Prostate gland (tissue), 2 donors: ENCODE data around the gene FSTL5. TPM values are rescaled to one million over a fixed set of nuclear protein-coding genes. Genes with fewer than 3 reads are reported as not detected.

Experiments
- DNase-seq: peaks from one replicate; pipeline ENCODE4 v3.0.0-alpha.2; 2019; ENCODE audit warnings: low spot score
- H3K27ac ChIP-seq, 2 donors: fragments of 200-600 bp; sonication (generic); 2 replicates each; pipeline ENCODE4 v1.5.1; 2017 to 2019
- H3K27me3 ChIP-seq: fragments of 200-600 bp; sonication (generic); replicated peaks from 2 replicates; pipeline ENCODE4 v1.5.1; 2019; ENCODE audit not compliant: insufficient read depth
- H3K36me3 ChIP-seq, 2 donors: fragments of 200-600 bp; sonication (generic); 1 replicate in 1 of 2; 2 replicates in 1 of 2; pipeline versions ENCODE4 v1.5.1 to v1.8.1; 2017 to 2019
- H3K4me1 ChIP-seq: fragments of 200-600 bp; sonication (generic); replicated peaks from 2 replicates; pipeline ENCODE4 v1.5.1; 2019
- H3K4me3 ChIP-seq, 2 donors: fragments of 200-600 bp; sonication (generic); 2 replicates each; pipeline ENCODE4 v1.5.1; 2017 to 2019
- H3K9me3 ChIP-seq: fragments of 200-600 bp; sonication (generic); 2 replicates; pipeline ENCODE4 v1.5.1; 2017
- CTCF ChIP-seq, 4 experiments: fragments of 200-600 bp in 2 of 4; fragments of 450-650 bp in 2 of 4; sonication (generic) in 2 of 4; IDR thresholded peaks; 1 replicate in 3 of 4; 2 replicates in 1 of 4; pipeline ENCODE4 v1.5.1; 2016 to 2019; ENCODE audit warnings: antibody characterized with exemption in 4 of 4, mild to moderate bottlenecking in 2 of 4, moderate library complexity in 2 of 4
- POLR2A ChIP-seq: fragments of 450-650 bp; IDR thresholded peaks from one replicate; pipeline ENCODE4 v1.6.1; 2016; ENCODE audit warnings: antibody characterized with exemption, mild to moderate bottlenecking
- POLR2AphosphoS5 ChIP-seq: sonication (generic); formaldehyde crosslinking; IDR thresholded peaks from one replicate; pipeline ENCODE4 v1.6.1; 2017; ENCODE audit warnings: antibody characterized with exemption
- WGBS: methylation state at CpG from one replicate; pipeline ENCODE4 v1.1.5; 2018; 5-methylcytosine and 5-hydroxymethylcytosine counted together
- intact Hi-C: fragments of 100-400 bp; cut with DNase I; formaldehyde crosslinking; loops from one replicate; pipeline ENCODE4 v1.14.2; 2022
- total RNA-seq, 2 donors: library from RNA; depleted of rRNA; stranded (reverse); fragments of >200 nt; gene quantifications; one replicate each; pipeline ENCODE4 v1.1.0, GENCODE V29; 2016

The FSTL5 gene
- total RNA-seq, 2 donors from 2014 or later, result 0.45 TPM; not detected in 1

GRCh38 chr4:161813889-161814288 lies 349.9 kb downstream of the FSTL5 start:
- no peak for TF ChIP-seq POLR2A
- TF ChIP-seq POLR2AphosphoS5, result no peak
- TF ChIP-seq CTCF (IDR thresholded peaks at IDR 0.05), result no peak
- Histone ChIP-seq H3K9me3 (no peaks in the 10 kb centered on the region), H3K4me3 (no peak overlapping the region), H3K36me3 (no peaks in the 10 kb centered on the region), H3K4me1 (no peaks in the 10 kb centered on the region), H3K27ac (no peak overlapping the region), H3K27me3 (no peaks in the 10 kb centered on the region)
- intact Hi-C loops, result no loop called here
- DNase-seq, result no peak

- no peaks in the 10 kb centered on the region for H3K9me3 ChIP-seq
- no peaks in the 10 kb centered on the region for H3K4me1 ChIP-seq
- TF ChIP-seq CTCF (IDR thresholded peaks at IDR 0.05) (no peak), POLR2A (no peak), POLR2AphosphoS5 (no peak)
- intact Hi-C loops, result no loop called here
- H3K4me3 ChIP-seq, result no peak overlapping the region
- H3K27me3 ChIP-seq, result no peaks in the 10 kb centered on the region
- no peaks in the 10 kb centered on the region for H3K36me3 ChIP-seq
- WGBS, result 65% methylated on average over 5 of the region's 5 CpGs
- no peak overlapping the region for H3K27ac ChIP-seq
- DNase-seq, result no peak
These were observed 350.4 kb downstream of the FSTL5 start for GRCh38 chr4:161813389-161813788.

- Histone ChIP-seq H3K36me3 (no peaks in the 10 kb centered on the region), H3K4me3 (no peak overlapping the region), H3K27me3 (no peaks in the 10 kb centered on the region), H3K9me3 (no peaks in the 10 kb centered on the region), H3K27ac (no peak overlapping the region), H3K4me1 (no peaks in the 10 kb centered on the region)
- intact Hi-C loops, result no loop called here
- WGBS, result 82% methylated on average over 2 of the region's 2 CpGs
- no peak for TF ChIP-seq CTCF (IDR thresholded peaks at IDR 0.05)
- TF ChIP-seq POLR2A, result no peak
- TF ChIP-seq POLR2AphosphoS5, result no peak
- DNase-seq, result no peak
These were observed 360.6 kb downstream of the FSTL5 start for GRCh38 chr4:161803171-161803570.

GRCh38 chr4:161799710-161800109 lies 364.1 kb downstream of the FSTL5 start:
- TF ChIP-seq POLR2A (no peak), POLR2AphosphoS5 (no peak)
- Histone ChIP-seq H3K4me3 (no peak overlapping the region), H3K27me3 (no peaks in the 10 kb centered on the region), H3K27ac (no peak overlapping the region), H3K36me3 (no peaks in the 10 kb centered on the region), H3K9me3 (no peaks in the 10 kb centered on the region), H3K4me1 (no peaks in the 10 kb centered on the region)
- no peak for DNase-seq
- WGBS, result 38% methylated on average over 3 of the region's 3 CpGs
- intact Hi-C loops, result no loop called here

GRCh38 chr4:161792991-161793390 lies 370.8 kb downstream of the FSTL5 start:
- Histone ChIP-seq H3K4me3 (no peak overlapping the region), H3K27ac (no peak overlapping the region), H3K4me1 (no peaks in the 10 kb centered on the region), H3K27me3 (no peaks in the 10 kb centered on the region), H3K36me3 (no peaks in the 10 kb centered on the region), H3K9me3 (no peaks in the 10 kb centered on the region)
- intact Hi-C loops, result no loop called here
- 73% methylated on average over 4 of the region's 4 CpGs for WGBS
- TF ChIP-seq CTCF (IDR thresholded peaks at IDR 0.05) (no peak), POLR2AphosphoS5 (no peak), POLR2A (no peak)
- DNase-seq, result no peak
